Amniotic stem cell (primary cell): ENCODE data around the gene RTKN2.

ENCODE experiments used
- DNase-seq: peaks from one replicate; lab custom pipeline; 2025; lab: John Stamatoyannopoulos, UW

The RTKN2 gene

GRCh38 chr10:62172465-62172864, 96.2 kb downstream of the RTKN2 start:
- DNase-seq, result no peak

DNA sequence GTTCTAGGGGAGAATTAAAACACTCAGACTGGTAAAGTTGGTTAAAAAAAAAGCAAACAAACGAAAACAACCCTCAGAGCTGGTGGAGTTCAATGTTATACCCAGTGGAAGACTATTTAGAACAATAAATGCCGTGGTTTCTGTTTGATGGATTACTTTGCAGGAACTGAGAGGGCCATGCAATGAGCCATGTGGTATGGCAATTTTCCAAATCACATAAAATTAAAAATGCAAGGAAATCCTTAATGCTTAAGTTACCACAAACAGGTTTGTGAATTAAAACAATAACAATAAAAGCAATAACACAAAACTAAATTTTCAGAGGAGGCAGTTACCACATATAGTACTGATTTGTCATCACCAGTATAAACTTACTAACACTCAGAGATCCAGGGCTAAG, 96.9 kb downstream of the RTKN2 start:
- no peak for DNase-seq

DNA sequence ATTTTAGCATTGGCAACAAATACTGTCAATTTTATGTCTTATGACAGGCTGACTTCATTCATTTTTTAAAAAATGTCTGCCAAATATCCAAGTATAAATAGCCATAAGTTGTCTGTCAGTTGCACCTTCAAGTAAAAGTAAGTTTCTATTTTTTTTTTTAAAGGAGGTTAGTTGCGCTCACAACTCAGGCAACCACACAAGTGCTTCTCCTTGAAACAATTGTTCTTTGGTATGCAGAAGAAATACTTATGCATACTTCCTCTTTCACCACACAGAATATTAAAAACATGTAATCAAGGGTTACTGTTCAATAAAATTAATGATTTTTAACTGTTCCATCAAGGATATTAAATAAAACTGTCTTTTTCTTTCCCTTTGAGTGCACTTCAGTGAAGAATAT, 97.9 kb downstream of the RTKN2 start:
- no peak for DNase-seq

DNA sequence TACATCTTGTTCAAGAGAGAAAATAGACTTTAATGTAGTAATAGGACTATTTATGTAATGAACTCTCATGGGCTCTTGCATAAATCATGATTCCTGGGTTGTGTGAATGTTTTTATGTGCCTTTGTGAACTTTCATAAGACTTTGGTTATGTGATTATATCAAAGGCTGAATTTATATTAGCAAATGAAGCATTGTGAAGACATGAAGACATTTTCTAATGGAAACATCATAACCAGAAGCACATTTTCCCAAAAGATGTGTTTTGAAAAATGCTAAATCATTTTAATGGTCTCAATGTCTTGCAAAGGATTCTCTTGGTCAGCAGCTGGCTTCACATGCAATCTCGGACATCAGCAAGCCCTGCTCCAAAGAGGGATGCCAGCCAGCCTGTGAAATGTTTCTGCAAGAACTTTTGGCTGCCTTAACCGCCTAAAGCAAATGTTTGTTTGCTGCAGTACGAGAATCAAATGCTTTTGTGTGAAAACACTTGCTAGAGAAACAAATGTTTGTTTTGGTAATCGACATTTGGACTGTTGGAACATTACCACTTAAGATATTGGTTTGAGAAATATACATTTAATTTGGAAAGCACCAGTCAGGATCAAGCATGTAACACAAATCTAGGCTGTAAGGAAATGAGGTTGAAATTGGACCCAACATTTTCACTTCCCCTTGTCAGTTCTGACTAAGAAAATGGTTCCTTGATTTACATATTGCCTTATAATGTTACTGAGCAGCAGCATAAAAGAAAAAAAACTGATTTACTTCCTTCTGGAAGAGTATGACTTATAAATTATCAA, 102.1 kb downstream of the RTKN2 start:
- no peak for DNase-seq

DNA sequence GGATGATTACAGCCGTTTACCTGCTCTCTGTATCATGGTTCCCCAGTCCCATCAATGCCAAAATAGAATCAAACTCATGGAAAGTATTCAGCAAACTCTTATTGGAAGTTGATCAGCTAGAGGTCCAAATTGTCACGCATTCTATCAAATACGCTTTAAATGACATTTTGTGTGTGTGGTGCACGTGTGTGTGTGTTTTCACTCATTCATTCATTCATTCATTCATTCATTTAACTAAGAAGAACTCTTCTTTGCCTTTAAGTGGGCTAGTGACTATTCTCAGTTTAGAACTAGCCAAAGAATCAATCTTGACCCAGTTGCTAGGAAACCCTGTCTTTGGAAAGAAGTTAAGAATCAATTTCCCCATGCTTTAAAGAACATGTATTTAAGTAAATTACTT, 102.8 kb downstream of the RTKN2 start:
- DNase-seq, result no peak

DNA sequence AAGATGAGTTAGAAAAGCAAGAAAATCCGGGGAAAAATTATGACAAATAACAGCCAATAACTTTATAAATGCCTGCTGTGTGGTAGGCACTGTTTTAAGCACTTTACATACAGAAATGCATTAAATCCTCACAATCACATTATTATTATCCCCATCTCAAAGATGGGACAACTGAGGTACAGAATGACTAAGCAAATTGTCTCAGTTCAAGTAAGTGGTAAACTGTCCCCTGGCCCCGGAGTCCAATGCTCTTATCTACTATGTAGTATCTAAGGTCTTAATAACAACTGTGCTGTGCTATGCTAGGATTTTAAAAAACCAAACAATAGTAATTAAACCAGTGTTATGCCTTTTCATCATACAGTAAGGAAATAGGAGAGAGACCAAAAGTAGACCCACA, 105.6 kb downstream of the RTKN2 start:
- no peak for DNase-seq

DNA sequence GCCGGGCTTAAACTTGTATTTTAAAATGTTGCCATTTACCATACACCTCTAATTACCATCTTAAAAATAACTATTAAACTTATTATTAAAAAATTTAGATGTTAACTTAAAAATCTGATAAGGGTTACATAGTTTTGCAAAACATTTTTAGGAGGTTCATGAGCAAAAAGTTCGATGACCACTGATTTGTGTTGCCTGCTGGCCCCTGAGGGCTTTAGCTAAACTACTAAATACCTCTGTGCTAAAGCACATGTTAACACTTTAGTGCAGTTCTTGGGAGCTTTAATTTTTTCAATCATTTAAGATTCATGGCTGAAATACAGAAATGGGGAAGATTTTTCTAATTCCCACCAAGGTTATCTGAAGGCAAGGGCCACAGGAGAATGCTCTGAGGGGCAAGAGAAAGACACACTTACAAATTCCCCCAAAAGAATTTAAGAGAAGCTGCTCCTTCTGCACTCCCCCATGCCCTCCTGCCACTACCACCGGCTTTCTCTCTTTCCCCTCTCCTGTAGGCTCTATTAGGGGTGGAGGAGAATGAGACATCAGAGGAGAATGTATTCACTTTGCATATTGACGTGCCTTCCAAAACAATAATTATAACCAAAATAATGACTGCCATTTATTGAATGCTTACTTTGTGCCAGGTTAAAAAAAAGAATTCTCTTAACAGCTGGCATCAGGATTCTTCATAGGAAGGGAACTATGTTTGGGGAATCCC, 106.2 kb downstream of the RTKN2 start:
- no peak for DNase-seq

- DNase-seq, result no peak
These were observed 109.3 kb downstream of the RTKN2 start for GRCh38 chr10:62159351-62159750.

GRCh38 chr10:62157601-62158000, 111.0 kb downstream of the RTKN2 start:
- no peak for DNase-seq

- DNase-seq, result no peak
These were observed 113.5 kb downstream of the RTKN2 start for GRCh38 chr10:62155054-62155680.

DNA sequence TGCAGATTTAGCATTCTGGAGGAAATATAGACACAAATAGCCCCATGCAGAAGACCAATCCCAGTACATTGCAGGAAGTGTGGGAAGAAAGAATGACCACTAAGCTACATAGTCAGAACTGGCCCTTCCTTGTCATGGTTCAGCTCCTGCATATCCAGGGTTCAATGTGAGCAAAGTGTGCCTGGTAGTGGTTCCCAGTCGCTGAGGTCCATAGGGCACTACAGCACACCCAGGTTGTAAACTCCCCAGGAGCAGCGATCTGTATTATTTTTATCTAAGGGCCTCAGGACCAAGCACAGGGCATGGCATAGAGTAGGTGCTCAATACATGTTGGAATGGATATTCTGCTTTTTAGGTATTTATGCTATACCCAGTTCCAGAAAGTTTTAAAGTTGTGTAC, 114.4 kb downstream of the RTKN2 start:
- no peak for DNase-seq

GRCh38 chr10:62153191-62153590, 115.5 kb downstream of the RTKN2 start:
- DNase-seq, result peak; percentile 16

- no peak for DNase-seq
These were observed 119.0 kb downstream of the RTKN2 start for GRCh38 chr10:62149621-62150020.

DNA sequence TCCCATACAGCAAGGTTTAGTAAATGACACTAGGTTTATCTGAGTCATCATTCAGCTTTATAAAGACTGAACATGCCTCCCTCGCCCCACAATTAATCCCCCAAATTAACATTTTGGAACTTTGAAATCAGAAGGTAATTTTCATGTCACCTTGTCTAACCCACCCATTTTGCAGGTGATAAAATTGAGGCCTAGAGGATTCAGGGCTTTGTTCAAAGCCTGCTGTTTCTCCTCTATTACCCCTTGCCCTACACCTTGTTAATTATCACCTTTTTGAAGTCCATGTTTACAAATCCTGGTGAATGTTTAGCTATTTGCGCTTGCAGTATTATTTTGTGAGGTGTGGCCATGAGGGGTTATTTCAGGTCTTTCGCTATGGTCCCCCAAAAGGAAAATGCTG, 120.5 kb downstream of the RTKN2 start:
- DNase-seq, result no peak

GRCh38 chr10:62147425-62147824, 121.2 kb downstream of the RTKN2 start:
- DNase-seq, result no peak

DNA sequence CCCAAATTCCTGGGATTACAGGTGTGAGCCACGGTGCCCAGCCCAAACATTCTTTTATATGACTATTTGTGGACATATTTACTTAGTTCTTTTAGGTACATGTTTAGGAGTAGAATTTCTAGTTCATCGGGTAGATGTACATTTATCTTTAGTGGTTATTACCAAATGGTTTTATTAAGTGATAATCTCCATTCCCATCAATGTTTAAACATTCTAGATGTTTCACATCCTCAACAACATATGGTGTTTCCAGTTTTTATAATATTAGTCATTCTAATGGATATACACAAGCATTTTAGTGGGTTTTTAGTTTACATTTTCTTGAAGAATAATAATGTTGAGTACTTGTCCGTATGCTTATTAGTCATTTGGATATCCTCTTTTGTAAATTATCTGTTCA, 131.7 kb downstream of the RTKN2 start:
- no peak for DNase-seq

GRCh38 chr10:62133618-62134017, 135.0 kb downstream of the RTKN2 start:
- DNase-seq, result no peak
